HUES6 (cell line): ENCODE measurements around the gene PACS2.
"Not testable (repeated sequence)": the region's sequence is repeated elsewhere in the genome, so short reads cannot be mapped to it uniquely, and the experiment has no call there.

Source experiments
- H3K27ac ChIP-seq: 2 replicates; pipeline ENCODE4 v1.7.0; 2013; ENCODE audit warnings: low read depth, mild to moderate bottlenecking, low read length, inconsistent platforms
- H3K27me3 ChIP-seq: 2 replicates; pipeline ENCODE4 v1.6.1; 2013; ENCODE audit warnings: low read length; ENCODE audit not compliant: control insufficient read depth, insufficient read depth
- H3K36me3 ChIP-seq: 2 replicates; pipeline ENCODE4 v1.6.1; 2013; ENCODE audit warnings: low read length; ENCODE audit not compliant: control insufficient read depth, insufficient read depth
- H3K4me1 ChIP-seq: 2 replicates; pipeline ENCODE4 v1.6.1; 2013; ENCODE audit warnings: low read length; ENCODE audit not compliant: control insufficient read depth, insufficient read depth
- H3K4me3 ChIP-seq: 2 replicates; pipeline ENCODE4 v1.5.1; 2013; ENCODE audit warnings: low read depth, low read length
- H3K9ac ChIP-seq: one replicate; pipeline ENCODE4 v1.6.1; 2013; ENCODE audit warnings: mild to moderate bottlenecking, low read length
- H3K9me3 ChIP-seq: 2 replicates; pipeline ENCODE4 v1.6.1; 2013; ENCODE audit warnings: low read depth, low read length; ENCODE audit not compliant: control insufficient read depth, insufficient read depth

PACS2 gene

GRCh38 chr14:105326891-105327694 lies 12.5 kb downstream of the PACS2 start:
- no peak overlapping the region for H3K9ac ChIP-seq
- no peaks in the 10 kb centered on the region for H3K27me3 ChIP-seq
- no peak overlapping the region for H3K27ac ChIP-seq
- H3K4me1 ChIP-seq: peaks cover 68% of the 10 kb centered on the region
- peak overlapping the region; percentile 37; the same call in 1 of the 2 replicates for H3K4me3 ChIP-seq
- no peaks in the 10 kb centered on the region for H3K36me3 ChIP-seq
- 0 out of 2 replicates have a peak, but pooled peaks cover 4% of the 10 kb centered on the region for H3K9me3 ChIP-seq

DNA sequence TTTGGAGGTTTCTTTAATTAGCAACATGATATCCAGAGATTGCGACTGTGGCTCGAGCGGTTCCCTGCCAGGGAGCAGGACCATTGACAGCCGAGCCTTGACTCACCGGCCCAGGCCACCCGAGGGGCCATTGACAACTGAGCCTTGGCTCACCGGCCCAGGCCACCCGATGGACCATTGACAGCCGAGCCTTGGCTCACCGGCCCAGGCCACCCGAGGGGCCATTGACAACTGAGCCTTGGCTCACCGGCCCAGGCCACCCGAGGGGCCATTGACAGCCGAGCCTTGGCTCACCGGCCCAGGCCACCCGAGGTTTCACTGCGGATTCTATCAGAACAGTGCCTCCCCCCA lies 13.1 kb downstream of the PACS2 start:
- Histone ChIP-seq H3K4me1 (peaks cover 68% of the 10 kb centered on the region), H3K4me3 (0 out of 2 replicates have a peak overlapping the region, but pooled peaks have one; percentile 37)
- not testable (repeated sequence) for H3K27me3 ChIP-seq, H3K27ac ChIP-seq, H3K9me3 ChIP-seq, H3K36me3 ChIP-seq, H3K9ac ChIP-seq

DNA sequence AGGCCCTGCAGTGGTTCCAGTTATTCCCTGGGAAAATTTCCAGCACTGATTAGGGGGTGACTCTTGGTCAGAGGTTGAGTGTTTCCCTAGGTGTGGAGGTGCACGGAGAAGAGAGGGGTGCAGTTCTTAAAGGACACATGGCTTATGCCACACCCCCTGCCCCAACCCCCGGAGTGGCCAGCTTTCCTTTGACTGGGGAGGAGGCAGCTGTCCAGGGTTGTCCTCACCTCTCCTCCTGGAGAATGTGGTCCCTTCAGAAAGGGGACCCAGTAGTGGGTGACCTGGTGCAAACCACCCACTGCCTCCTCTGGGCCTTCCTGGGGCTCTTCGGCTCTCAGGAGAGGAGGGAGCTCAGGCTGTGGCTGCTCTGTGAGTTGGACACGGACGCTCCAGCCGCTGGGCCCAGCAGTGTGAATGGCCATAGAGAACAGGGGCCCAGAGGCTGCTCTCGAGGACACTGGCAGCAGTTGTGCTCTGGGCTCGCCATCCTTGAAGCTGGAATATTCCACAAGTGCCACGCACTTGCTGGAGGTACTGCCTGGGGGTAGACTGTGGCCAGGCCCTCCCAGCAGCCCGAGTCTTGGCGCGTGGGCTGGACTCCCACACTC lies 13.6 kb downstream of the PACS2 start:
- Histone ChIP-seq H3K9me3 (0 out of 2 replicates have a peak, but pooled peaks cover 4% of the 10 kb centered on the region), H3K27me3 (no peaks in the 10 kb centered on the region), H3K4me1 (peaks cover 63% of the 10 kb centered on the region), H3K4me3 (no peak overlapping the region), H3K27ac (no peak overlapping the region), H3K9ac (no peak overlapping the region), H3K36me3 (no peaks in the 10 kb centered on the region)

DNA sequence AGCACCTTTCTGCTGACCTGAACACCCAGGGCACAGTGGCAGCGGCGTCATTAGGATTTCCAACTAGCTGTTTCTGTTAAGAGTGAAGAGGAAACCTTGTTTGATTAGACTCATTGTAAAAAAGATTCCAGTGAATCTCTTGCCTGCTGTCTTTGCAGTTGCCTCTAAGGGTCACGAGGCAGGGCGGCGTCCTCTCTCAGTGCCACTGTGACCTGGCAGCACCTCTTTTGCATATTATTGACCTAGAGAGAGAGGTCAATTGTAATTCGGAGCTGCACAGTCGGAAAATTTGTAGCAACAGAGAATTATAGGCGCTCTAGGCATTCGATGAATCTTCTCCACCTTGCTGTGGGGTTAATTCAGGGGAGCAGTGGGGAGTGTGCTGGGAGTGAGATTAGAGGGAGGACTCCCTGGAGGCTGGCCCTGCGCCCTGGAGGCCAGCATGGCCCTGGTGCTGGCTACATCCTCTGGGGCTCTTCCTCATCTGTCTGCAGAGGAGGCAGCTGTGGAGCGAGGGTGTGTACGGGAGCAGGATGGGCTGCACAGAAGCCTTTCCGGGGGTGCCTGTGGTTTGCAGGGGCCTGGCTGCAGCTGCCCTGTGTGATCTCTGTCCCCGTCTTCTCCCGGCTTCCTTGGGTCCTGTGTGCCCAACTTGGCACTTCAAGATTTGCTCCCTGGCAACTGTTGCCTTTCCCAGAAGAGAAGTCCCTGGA lies 14.3 kb downstream of the PACS2 start:
- Histone ChIP-seq H3K9ac (no peak overlapping the region), H3K36me3 (no peaks in the 10 kb centered on the region), H3K4me3 (no peak overlapping the region), H3K9me3 (0 out of 2 replicates have a peak, but pooled peaks cover 4% of the 10 kb centered on the region), H3K4me1 (peaks cover 56% of the 10 kb centered on the region), H3K27me3 (no peaks in the 10 kb centered on the region), H3K27ac (no peak overlapping the region)

DNA sequence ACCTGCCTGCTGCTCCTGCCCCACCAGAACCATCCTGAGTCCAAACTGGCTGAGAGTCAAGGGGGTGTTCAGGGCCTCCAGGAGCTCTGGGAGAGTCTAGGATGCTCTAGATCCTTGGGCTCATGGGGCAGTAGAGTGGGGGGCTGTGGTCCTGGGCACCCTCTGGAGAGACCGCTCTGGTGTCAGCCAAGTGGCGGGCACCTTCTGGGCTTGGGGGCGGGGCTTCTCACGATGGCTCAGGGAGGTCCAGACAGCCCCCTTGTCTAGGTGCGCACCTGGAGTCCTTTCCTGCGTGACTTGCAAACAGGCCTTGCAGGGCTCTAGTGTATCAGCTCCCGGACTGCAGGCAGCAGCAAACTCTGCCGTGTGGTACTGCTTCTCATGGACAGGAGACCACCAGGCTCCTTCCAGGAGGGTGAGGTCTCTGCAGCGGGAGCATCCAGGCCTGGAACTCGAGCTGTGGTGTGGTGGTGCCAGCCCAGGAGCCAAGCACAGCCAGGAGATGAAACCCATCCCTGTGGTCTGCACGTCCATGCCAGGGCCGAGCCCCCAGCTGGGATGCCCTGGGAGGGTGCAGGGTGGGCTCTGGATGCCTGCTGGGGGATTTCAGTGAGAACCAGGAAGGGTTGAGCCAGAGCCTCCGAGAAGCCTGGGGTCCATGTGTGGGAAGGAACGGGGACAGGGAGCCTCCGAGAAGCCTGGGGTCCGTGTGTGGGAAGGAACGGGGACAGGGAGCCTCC lies 15.0 kb downstream of the PACS2 start:
- Histone ChIP-seq H3K36me3 (no peaks in the 10 kb centered on the region), H3K9ac (no peak overlapping the region), H3K27ac (no peak overlapping the region), H3K9me3 (0 out of 2 replicates have a peak, but pooled peaks cover 4% of the 10 kb centered on the region), H3K4me1 (peaks cover 49% of the 10 kb centered on the region), H3K4me3 (no peak overlapping the region), H3K27me3 (no peaks in the 10 kb centered on the region)

DNA sequence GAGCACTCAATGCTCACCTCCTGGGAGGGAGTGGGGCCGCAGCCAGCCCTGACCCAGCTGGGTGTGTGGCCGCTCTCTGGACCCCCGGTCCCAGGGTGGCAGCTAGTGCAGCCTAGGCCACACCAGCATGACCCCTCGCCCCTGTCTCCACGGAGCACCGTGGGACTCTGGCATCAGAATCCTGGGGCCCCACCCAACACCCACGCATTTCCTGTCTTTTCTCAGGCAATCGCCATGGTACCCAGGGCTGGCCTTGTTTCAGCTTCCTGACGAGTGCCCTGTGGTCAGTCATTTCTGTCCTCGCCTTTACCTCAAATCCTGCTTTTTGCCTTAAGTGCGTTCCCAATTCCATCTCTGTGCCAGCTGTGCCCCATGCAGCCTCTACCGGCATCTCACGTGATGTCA lies 15.9 kb downstream of the PACS2 start:
- Histone ChIP-seq H3K9me3 (0 out of 2 replicates have a peak, but pooled peaks cover 4% of the 10 kb centered on the region), H3K4me3 (no peak overlapping the region), H3K36me3 (no peaks in the 10 kb centered on the region), H3K9ac (no peak overlapping the region), H3K27me3 (no peaks in the 10 kb centered on the region), H3K27ac (no peak overlapping the region), H3K4me1 (peaks cover 42% of the 10 kb centered on the region)

- Histone ChIP-seq H3K9ac (no peak overlapping the region), H3K4me3 (no peak overlapping the region), H3K27me3 (no peaks in the 10 kb centered on the region), H3K4me1 (peaks cover 30% of the 10 kb centered on the region), H3K36me3 (no peaks in the 10 kb centered on the region), H3K9me3 (0 out of 2 replicates have a peak, but pooled peaks cover 4% of the 10 kb centered on the region), H3K27ac (no peak overlapping the region)
These were observed 17.2 kb downstream of the PACS2 start for GRCh38 chr14:105331575-105332349.

DNA sequence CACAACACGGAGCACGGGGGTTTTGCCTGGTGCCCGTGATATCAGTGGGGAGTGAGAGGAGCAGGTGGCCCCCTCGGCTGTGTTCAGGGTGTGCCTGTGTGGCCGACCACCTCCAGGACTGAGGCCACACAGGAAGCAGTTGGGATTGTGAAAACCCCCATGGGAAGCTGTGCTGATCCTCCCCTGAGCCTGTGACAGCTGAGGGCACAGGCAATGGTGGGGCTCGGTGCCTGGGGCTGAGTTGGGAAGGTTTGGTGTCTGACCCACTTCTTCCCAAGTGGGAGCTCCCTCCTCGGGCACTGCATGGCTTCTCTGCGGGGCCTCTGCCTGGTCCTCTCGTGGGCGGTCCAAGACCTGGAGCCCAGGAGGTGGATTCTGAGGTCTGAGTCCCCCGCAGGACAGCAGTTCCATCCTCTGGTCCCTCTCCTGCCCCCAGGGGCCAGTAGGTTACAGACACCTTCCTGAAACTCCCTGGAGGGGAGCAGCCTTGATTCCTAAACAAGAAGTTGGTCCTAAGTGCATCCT lies 17.9 kb downstream of the PACS2 start:
- no peak overlapping the region for H3K4me3 ChIP-seq
- 0 out of 2 replicates have a peak, but pooled peaks cover 4% of the 10 kb centered on the region for H3K9me3 ChIP-seq
- H3K36me3 ChIP-seq: no peaks in the 10 kb centered on the region
- H3K27ac ChIP-seq: no peak overlapping the region
- H3K4me1 ChIP-seq: peaks cover 23% of the 10 kb centered on the region
- H3K27me3 ChIP-seq: no peaks in the 10 kb centered on the region
- no peak overlapping the region for H3K9ac ChIP-seq

GRCh38 chr14:105333020-105333490 lies 18.5 kb downstream of the PACS2 start:
- Histone ChIP-seq H3K9me3 (0 out of 2 replicates have a peak, but pooled peaks cover 4% of the 10 kb centered on the region), H3K27me3 (no peaks in the 10 kb centered on the region), H3K4me1 (peaks cover 17% of the 10 kb centered on the region), H3K4me3 (no peak overlapping the region), H3K36me3 (no peaks in the 10 kb centered on the region), H3K9ac (no peak overlapping the region), H3K27ac (no peak overlapping the region)
